Pancreas (tissue), 10 donors: ENCODE results near the gene ADAM15. TPM values are rescaled to one million over a fixed set of nuclear protein-coding genes. Genes with fewer than 3 reads are reported as not detected.

Source experiments
- ATAC-seq, 4 donors: fragments of 200-7000 bp; cut with Tn5 transposase; one replicate each; pipeline versions ENCODE4 v1.8.0 to v1.9.1; 2020; ENCODE audit warnings: mild to moderate bottlenecking in 4 of 4, moderate library complexity in 4 of 4
- DNase-seq, 6 donors: peaks; one replicate each; pipeline ENCODE4 v3.0.0-alpha.2; 2020
- FAIRE-seq: peaks from 2 replicates; lab custom pipeline; 2012; peaks lifted over from hg19 to GRCh38; lab: Jason Lieb, UNC
- H3K27ac ChIP-seq, 4 donors: fragments of 200-600 bp; sonication (generic); 1 replicate in 3 of 4; 2 replicates in 1 of 4; pipeline versions ENCODE4 v1.5.0 to v1.8.0; 2020
- H3K27me3 ChIP-seq, 4 donors: fragments of 200-600 bp; one replicate each; pipeline ENCODE4 v1.8.0; 2021
- H3K36me3 ChIP-seq, 3 donors: fragments of 200-600 bp; sonication (generic) in 1 of 3; one replicate each; pipeline versions ENCODE4 v1.5.0 to v1.8.0; 2020 to 2021
- H3K4me1 ChIP-seq, 3 donors: fragments of 200-600 bp; one replicate each; pipeline ENCODE4 v1.8.0; 2021
- H3K4me3 ChIP-seq, 4 donors: fragments of 200-600 bp; sonication (generic) in 2 of 4; one replicate each; pipeline versions ENCODE4 v1.5.0 to v1.8.0; 2020 to 2021
- H3K9me3 ChIP-seq, 4 donors: fragments of 200-600 bp; one replicate each; pipeline ENCODE4 v1.8.0; 2021
- WGBS, 2 donors: extraction: QIAGEN DNeasy Blood & Tissue Kit; methylation state at CpG; one replicate each; pipeline ENCODE4 v1.1.7; 2013; 5-methylcytosine and 5-hydroxymethylcytosine counted together
- intact Hi-C, 3 donors: fragments of 100-400 bp; cut with DNase I; formaldehyde crosslinking; loops; one replicate each; pipeline versions ENCODE4 v1.11.1 to v1.14.2; 2022
- polyA plus RNA-seq, 2 donors: library from polyadenylated mRNA; stranded (reverse); fragments of 200-250 nt; gene quantifications; one replicate each; pipeline ENCODE4 v1.2.3, GENCODE V29; 2013
- total RNA-seq, 6 donors: library from RNA; stranded (reverse); fragmentation: NEBNext Ultra II Directional in 4 of 6; extraction: Animal tissue kit (Norgen Biotek cat#: 25700) in 4 of 6; gene quantifications; one replicate each; pipeline versions ENCODE4 v1.2.1 to v1.2.4, GENCODE V29; 2021 to 2023
- TF ChIP-seq, protein P1 (sequence below), 4 donors: fragments of 200-600 bp; sonication (generic) in 3 of 4; IDR thresholded peaks; one replicate each; pipeline versions ENCODE4 v1.5.0 to v1.8.0; 2021; ENCODE audit warnings: antibody characterized with exemption in 4 of 4
- donor health status: healthy with polysubstance abuse.
- donor health status: DM: no; HTN: no; CAD: no; lungs with moderate emphysema.
- donor health status: DM: no; HTN: no; CAD: no.
- donor health status: control.
- donor health status: control.
- donor health status: Bipolar disorder and iron deficiency.
- donor health status: DM: yes; HTN: yes; CAD: no.
- donor health status: DM: no; HTN: no; CAD: no.
- donor health status: DM: no; HTN: no; CAD: no.
- donor health status: DM: yes; HTN: yes; CAD: no.

ADAM15 gene
- total and polyA plus RNA-seq, 8 donors = 23.7 to 125 (median 35.2) TPM

DNA sequence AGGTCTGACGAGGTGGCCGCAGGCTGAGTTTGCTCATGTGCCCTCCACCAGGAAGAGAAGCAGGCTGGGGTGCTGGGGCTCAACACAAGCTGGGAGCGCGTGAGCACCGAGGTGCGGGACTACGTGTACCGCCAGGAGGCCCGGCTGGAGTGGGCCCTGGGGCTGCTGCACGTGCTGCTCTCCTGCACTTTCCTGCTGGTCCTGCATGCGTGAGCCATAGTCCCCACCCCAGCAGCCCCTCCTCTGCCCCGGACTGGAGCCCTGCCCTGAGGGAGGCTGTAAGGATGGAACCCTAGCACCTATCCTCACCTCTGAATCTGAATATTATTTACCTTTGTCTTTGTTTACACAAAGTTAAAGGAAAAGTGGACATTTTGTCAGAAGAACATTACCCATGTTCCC lies 7.8 kb upstream of the ADAM15 start:
- DNase-seq = peak in 1 of 6 donors; percentile 72
- FAIRE-seq = no peak

DNA sequence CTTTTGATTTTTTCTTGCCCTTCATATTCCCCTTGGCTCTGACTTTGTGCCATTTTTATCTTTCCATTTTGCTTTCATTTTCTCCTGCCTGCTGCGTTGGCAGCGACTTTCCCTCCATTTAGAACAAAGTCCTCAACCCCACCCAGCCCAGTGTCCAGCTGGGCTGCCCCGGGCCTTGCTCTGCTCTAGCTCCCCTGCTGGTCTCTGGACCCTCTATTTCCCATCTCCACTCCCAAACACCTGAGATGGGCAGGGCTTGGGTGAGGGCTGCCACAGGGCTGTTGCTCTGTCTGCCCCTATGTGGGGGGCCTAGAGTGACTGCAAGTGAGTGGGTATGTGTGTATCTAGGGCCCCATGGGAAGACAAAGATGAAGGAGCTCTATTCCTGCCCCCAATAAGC lies 7.3 kb upstream of the ADAM15 start:
- Histone ChIP-seq H3K36me3 (no peaks in the 10 kb centered on the region), H3K4me3 (no peak overlapping the region), H3K27ac (no peak overlapping the region), H3K27me3 (no peaks in the 10 kb centered on the region), H3K4me1 (peaks cover 0 to 7% (median 0%) of the 10 kb centered on the region in 3 donors), H3K9me3 (no peaks in the 10 kb centered on the region)
- no peak for ATAC-seq
- TF ChIP-seq, protein P1, sequence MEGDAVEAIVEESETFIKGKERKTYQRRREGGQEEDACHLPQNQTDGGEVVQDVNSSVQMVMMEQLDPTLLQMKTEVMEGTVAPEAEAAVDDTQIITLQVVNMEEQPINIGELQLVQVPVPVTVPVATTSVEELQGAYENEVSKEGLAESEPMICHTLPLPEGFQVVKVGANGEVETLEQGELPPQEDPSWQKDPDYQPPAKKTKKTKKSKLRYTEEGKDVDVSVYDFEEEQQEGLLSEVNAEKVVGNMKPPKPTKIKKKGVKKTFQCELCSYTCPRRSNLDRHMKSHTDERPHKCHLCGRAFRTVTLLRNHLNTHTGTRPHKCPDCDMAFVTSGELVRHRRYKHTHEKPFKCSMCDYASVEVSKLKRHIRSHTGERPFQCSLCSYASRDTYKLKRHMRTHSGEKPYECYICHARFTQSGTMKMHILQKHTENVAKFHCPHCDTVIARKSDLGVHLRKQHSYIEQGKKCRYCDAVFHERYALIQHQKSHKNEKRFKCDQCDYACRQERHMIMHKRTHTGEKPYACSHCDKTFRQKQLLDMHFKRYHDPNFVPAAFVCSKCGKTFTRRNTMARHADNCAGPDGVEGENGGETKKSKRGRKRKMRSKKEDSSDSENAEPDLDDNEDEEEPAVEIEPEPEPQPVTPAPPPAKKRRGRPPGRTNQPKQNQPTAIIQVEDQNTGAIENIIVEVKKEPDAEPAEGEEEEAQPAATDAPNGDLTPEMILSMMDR (IDR thresholded peaks at IDR 0.05) = no peak
- WGBS, 2 donors = 66 to 75% methylated on average over 3 of the region's 3 CpGs
- intact Hi-C loops = loop anchor here in 1 of 3 donors (5.0 kb wide), 1 partner anchor 39 kb away; no protein-coding TSS in a partner anchor
- no peak for FAIRE-seq
- peak in 1 of 6 donors; percentile 26 for DNase-seq

More for the DNA sequence above, 7.8 kb upstream of the ADAM15 start:
- Histone ChIP-seq H3K27ac (no peak overlapping the region), H3K4me1 (peaks cover 0 to 7% (median 0%) of the 10 kb centered on the region in 3 donors), H3K36me3 (no peaks in the 10 kb centered on the region), H3K4me3 (no peak overlapping the region), H3K27me3 (no peaks in the 10 kb centered on the region), H3K9me3 (no peaks in the 10 kb centered on the region)
- ATAC-seq = no peak
- intact Hi-C loops = loop anchor here in 1 of 3 donors (5.0 kb wide), 1 partner anchor 39 kb away; no protein-coding TSS in a partner anchor
- TF ChIP-seq, protein P1 (IDR thresholded peaks at IDR 0.05) = no peak
- 61 to 70% methylated on average over 11 to 12 of the region's 12 CpGs for WGBS, 2 donors

DNA sequence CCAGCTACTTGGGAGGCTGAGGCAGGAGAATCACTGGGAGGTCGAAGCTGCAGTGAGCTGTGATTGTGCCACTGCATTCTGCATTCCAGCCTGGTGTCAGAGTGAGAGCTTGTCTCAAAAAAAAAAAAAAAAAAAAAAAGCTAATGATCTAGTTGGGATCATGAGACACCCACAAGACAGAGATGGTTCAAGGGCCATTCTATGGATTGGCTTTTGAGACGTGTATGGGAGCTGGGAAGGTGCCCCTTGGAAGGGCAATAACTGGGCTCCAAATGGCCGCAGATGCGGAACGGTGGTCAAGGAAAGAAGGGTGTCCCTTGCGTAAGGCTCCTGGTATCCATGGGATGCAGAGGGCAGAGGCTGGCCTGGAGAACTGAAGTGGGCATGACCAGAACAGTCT lies 6.8 kb upstream of the ADAM15 start:
- no peaks in the 10 kb centered on the region for H3K27me3 ChIP-seq
- H3K4me1 ChIP-seq = peaks cover 0 to 7% (median 0%) of the 10 kb centered on the region in 3 donors
- H3K4me3 ChIP-seq = no peak overlapping the region
- H3K36me3 ChIP-seq = no peaks in the 10 kb centered on the region
- intact Hi-C loops = loop anchor here in 1 of 3 donors (5.0 kb wide), 1 partner anchor 38 kb away; no protein-coding TSS in a partner anchor
- no peak for DNase-seq
- no peak for ATAC-seq
- H3K27ac ChIP-seq = peak overlapping the region in 2 of 4 donors; percentile 24 to 70
- no peaks in the 10 kb centered on the region for H3K9me3 ChIP-seq
- no peak for FAIRE-seq
- TF ChIP-seq, protein P1 (IDR thresholded peaks at IDR 0.05) = no peak
- WGBS, 2 donors = 79 to 91% methylated on average over 6 of the region's 6 CpGs

DNA sequence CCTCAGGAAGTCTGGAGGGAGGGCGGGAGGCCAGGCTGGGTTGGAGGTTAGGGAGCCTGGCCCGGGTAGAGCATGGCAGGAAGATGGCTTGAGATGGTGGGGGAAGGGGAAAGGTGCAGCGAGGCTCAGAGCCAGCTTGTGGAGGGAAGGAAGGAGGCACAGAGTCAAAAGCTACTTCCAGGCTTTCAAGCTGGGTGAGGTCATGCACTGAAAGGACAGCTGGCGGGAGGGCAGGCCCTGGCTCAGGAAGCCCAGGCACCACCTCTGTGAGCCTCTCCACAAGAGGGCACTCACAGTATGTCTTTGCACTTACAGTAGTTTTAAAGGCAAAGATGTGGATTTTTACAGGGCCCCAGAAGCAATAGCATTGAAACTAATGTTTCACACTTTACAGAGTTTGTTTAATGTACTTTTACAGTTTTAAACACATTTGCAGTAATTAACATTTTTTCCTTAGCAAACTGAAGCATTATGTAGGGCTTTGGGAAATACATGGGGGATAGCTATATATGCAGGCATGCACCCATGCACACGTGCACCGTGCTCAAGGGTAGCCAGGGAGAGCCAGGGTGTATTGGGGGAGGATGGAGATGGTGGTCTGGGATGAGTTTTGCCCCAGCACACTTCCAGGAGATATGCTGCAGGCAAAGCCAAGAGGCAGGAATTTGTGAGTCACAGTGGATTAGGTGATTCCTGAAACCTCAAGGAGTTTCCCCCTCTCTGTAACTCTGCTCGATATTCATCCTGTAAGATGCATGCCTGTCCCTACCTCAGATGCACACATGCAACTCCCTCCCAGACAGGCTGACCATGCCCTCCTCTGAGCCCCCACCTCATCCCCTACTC lies 6.1 kb upstream of the ADAM15 start:
- FAIRE-seq = no peak

More for the DNA sequence above, 6.1 kb upstream of the ADAM15 start:
- Histone ChIP-seq H3K27ac (peak overlapping the region in 2 of 4 donors; percentile 24 to 70), H3K4me3 (no peak overlapping the region), H3K9me3 (no peaks in the 10 kb centered on the region), H3K4me1 (peaks cover 0 to 12% (median 4%) of the 10 kb centered on the region in 3 donors), H3K27me3 (no peaks in the 10 kb centered on the region), H3K36me3 (no peaks in the 10 kb centered on the region)
- DNase-seq (peak; percentile 77 to 94 (median 90)), ATAC-seq (peak; percentile 97 to 99 (median 98))
- WGBS, 2 donors = 41 to 48% methylated on average over 7 of the region's 7 CpGs
- TF ChIP-seq, protein P1 (IDR thresholded peaks at IDR 0.05) = peak; percentile 59 to 79 (median 66)
- intact Hi-C loops = loop anchor here in 1 of 3 donors (5.0 kb wide), 1 partner anchor 37 kb away; no protein-coding TSS in a partner anchor
